H9 (cell line): Measurements from ENCODE around the gene DPH7. TPM values are rescaled to one million over a fixed set of nuclear protein-coding genes. Genes with fewer than 3 reads are reported as not detected.

Experiments used
- DNase-seq: peaks from one replicate; pipeline ENCODE4 v3.0.0-alpha.2; 2017
- H2AFZ ChIP-seq: one replicate; pipeline ENCODE4 v1.6.1; 2013; ENCODE audit warnings: mild to moderate bottlenecking, low read length, control low read depth, moderate library complexity
- H2AK5ac ChIP-seq: 2 replicates; pipeline ENCODE4 v1.6.1; 2013; ENCODE audit warnings: low read length, control low read depth, mixed read lengths; ENCODE audit not compliant: insufficient read length
- H2BK120ac ChIP-seq: one replicate; pipeline ENCODE4 v1.6.1; 2013; ENCODE audit warnings: low read depth, mild to moderate bottlenecking, low read length, control low read depth, inconsistent platforms; ENCODE audit not compliant: poor library complexity, severe bottlenecking
- H2BK12ac ChIP-seq: 2 replicates; pipeline ENCODE4 v1.6.1; 2013; ENCODE audit warnings: low read length, control low read depth, mixed read lengths, low read depth; ENCODE audit not compliant: insufficient read length
- H2BK15ac ChIP-seq: 2 replicates; pipeline ENCODE4 v1.6.1; 2013; ENCODE audit warnings: low read depth, low read length, control low read depth
- H2BK20ac ChIP-seq: one replicate; pipeline ENCODE4 v1.6.1; 2013; ENCODE audit warnings: low read depth, mild to moderate bottlenecking, low read length, control low read depth, inconsistent platforms; ENCODE audit not compliant: poor library complexity, severe bottlenecking
- H2BK5ac ChIP-seq: 2 replicates; pipeline ENCODE4 v1.6.1; 2013; ENCODE audit warnings: low read length, control low read depth, mixed read lengths; ENCODE audit not compliant: insufficient read length
- H3K14ac ChIP-seq: 2 replicates; pipeline ENCODE4 v1.6.1; 2013; ENCODE audit warnings: low read length, control low read depth; ENCODE audit not compliant: insufficient read depth
- H3K18ac ChIP-seq: 2 replicates; pipeline ENCODE4 v1.6.1; 2013; ENCODE audit warnings: low read depth, mild to moderate bottlenecking, mixed read lengths, low read length, control low read depth; ENCODE audit not compliant: insufficient read length
- H3K23ac ChIP-seq: 2 replicates; pipeline ENCODE4 v1.6.1; 2013; ENCODE audit warnings: low read length, control low read depth, mixed read lengths, low read depth; ENCODE audit not compliant: insufficient read length
- H3K23me2 ChIP-seq: 2 replicates; pipeline ENCODE4 v1.6.1; 2013; ENCODE audit warnings: low read depth, mild to moderate bottlenecking, mixed read lengths, low read length, control low read depth; ENCODE audit not compliant: insufficient read length, poor library complexity, severe bottlenecking
- H3K27ac ChIP-seq: 2 replicates; pipeline ENCODE4 v1.5.1; 2013; ENCODE audit warnings: low read length, control low read depth, mixed read lengths, low read depth; ENCODE audit not compliant: insufficient read length
- H3K27me3 ChIP-seq: 2 replicates; pipeline ENCODE4 v1.6.1; 2013; ENCODE audit warnings: low read length, control low read depth, inconsistent platforms; ENCODE audit not compliant: insufficient read depth
- H3K4ac ChIP-seq: 2 replicates; pipeline ENCODE4 v1.6.1; 2013; ENCODE audit warnings: low read depth, mild to moderate bottlenecking, control low read depth, inconsistent platforms, low read length, moderate library complexity
- H3K4me1 ChIP-seq: 2 replicates; pipeline ENCODE4 v1.6.1; 2013; ENCODE audit warnings: low read length, control low read depth, inconsistent platforms; ENCODE audit not compliant: insufficient read depth
- H3K4me2 ChIP-seq: 2 replicates; pipeline ENCODE4 v1.6.1; 2013; ENCODE audit warnings: low read length, control low read depth, mixed read lengths; ENCODE audit not compliant: insufficient read length, insufficient read depth
- H3K56ac ChIP-seq: 2 replicates; pipeline ENCODE4 v1.6.1; 2013; ENCODE audit warnings: low read depth, mild to moderate bottlenecking, mixed read lengths, low read length, control low read depth; ENCODE audit not compliant: insufficient read length
- H3K79me1 ChIP-seq: 2 replicates; pipeline ENCODE4 v1.6.1; 2013; ENCODE audit warnings: low read depth, mild to moderate bottlenecking, moderate library complexity, low read length, control low read depth, inconsistent platforms; ENCODE audit not compliant: insufficient read depth, poor library complexity, severe bottlenecking
- H3K79me2 ChIP-seq: 2 replicates; pipeline ENCODE4 v1.6.1; 2013; ENCODE audit warnings: low read length, control low read depth, inconsistent platforms; ENCODE audit not compliant: insufficient read depth
- H3K9ac ChIP-seq: 2 replicates; pipeline ENCODE4 v1.6.1; 2013; ENCODE audit warnings: low read length, control low read depth, mixed read lengths; ENCODE audit not compliant: insufficient read length; ENCODE audit errors: extremely low read depth
- H3K9me3 ChIP-seq: one replicate; pipeline ENCODE4 v1.6.1; 2013; ENCODE audit warnings: low read depth, low read length, inconsistent platforms; ENCODE audit not compliant: control insufficient read depth
- H3T11ph ChIP-seq: one replicate; pipeline ENCODE4 v1.6.1; 2013; ENCODE audit warnings: mild to moderate bottlenecking, low read length, control low read depth, inconsistent platforms
- H4K20me1 ChIP-seq: one replicate; pipeline ENCODE4 v1.6.1; 2013; ENCODE audit not compliant: control insufficient read depth, insufficient read length, insufficient read depth
- H4K5ac ChIP-seq: 2 replicates; pipeline ENCODE4 v1.6.1; 2013; ENCODE audit warnings: low read depth, mild to moderate bottlenecking, mixed read lengths, low read length, control low read depth; ENCODE audit not compliant: insufficient read length
- H4K8ac ChIP-seq: replicated peaks from 2 replicates; pipeline ENCODE4 v1.6.1; 2013; ENCODE audit warnings: low read length, control low read depth, mixed read lengths, low read depth; ENCODE audit not compliant: insufficient read length
- H4K91ac ChIP-seq: 2 replicates; pipeline ENCODE4 v1.6.1; 2013; ENCODE audit warnings: low read depth, mild to moderate bottlenecking, moderate library complexity, mixed read lengths, low read length, control low read depth; ENCODE audit not compliant: insufficient read length
- H3K27ac Mint-ChIP-seq, 3 experiments: 2 replicates in 2 of 3; 3 replicates in 1 of 3; pipeline ENCODE4 v1.8.0; 2020 to 2021; ENCODE audit warnings: mixed read lengths in 3 of 3, mild to moderate bottlenecking in 1 of 3, moderate library complexity in 1 of 3
- H3K27me3 Mint-ChIP-seq: 2 replicates; pipeline ENCODE4 v1.8.0; 2021; ENCODE audit warnings: low read depth, mild to moderate bottlenecking, moderate library complexity, mixed read lengths
- H3K36me3 Mint-ChIP-seq, 3 experiments: 2 replicates in 2 of 3; 3 replicates in 1 of 3; pipeline ENCODE4 v1.8.0; 2020 to 2021; ENCODE audit warnings: low read depth in 3 of 3, mixed read lengths in 3 of 3; ENCODE audit not compliant: insufficient read depth in 1 of 3
- H3K4me1 Mint-ChIP-seq, 2 experiments: 2 replicates each; pipeline ENCODE4 v1.8.0; 2020; ENCODE audit warnings: mixed read lengths in 2 of 2
- H3K4me3 Mint-ChIP-seq, 2 experiments: 2 replicates in 1 of 2; 3 replicates in 1 of 2; pipeline ENCODE4 v1.8.0; 2020 to 2021; ENCODE audit warnings: mild to moderate bottlenecking in 2 of 2, mixed read lengths in 2 of 2, moderate library complexity in 1 of 2
- H3K9me3 Mint-ChIP-seq, 2 experiments: 2 replicates in 1 of 2; 3 replicates in 1 of 2; pipeline ENCODE4 v1.8.0; 2020; ENCODE audit warnings: mild to moderate bottlenecking in 2 of 2, mixed read lengths in 2 of 2, moderate library complexity in 1 of 2
- CTCF ChIP-seq: fragments of 200-600 bp; sonication (generic); conservative IDR thresholded peaks from 3 replicates; pipeline ENCODE4 v1.8.0; 2021; ENCODE audit warnings: antibody characterized with exemption, mild to moderate bottlenecking
- WGBS: extraction: QIAGEN DNeasy Blood & Tissue Kit; methylation state at CpG from one replicate; pipeline ENCODE4 v1.1.7; 2013; ENCODE audit warnings: missing lambda C conversion rate, low lambda C conversion rate, mixed read lengths; ENCODE audit not compliant: insufficient read length; ENCODE audit errors: extremely low coverage; 5-methylcytosine and 5-hydroxymethylcytosine counted together
- total RNA-seq: library from RNA; stranded (reverse); gene quantifications from 2 replicates; pipeline ENCODE4 v1.2.1, GENCODE V29; 2021

DPH7 gene
- total RNA-seq, 1 experiment from 2014 or later: 51.3 TPM

GRCh38 chr9:137540536-137540935 is 38.2 kb downstream of the DPH7 start:
- peaks cover under 1 to 4% of the 10 kb centered on the region in 2 experiments; a peak in 3 of 5 replicates for H3K9me3 Mint-ChIP-seq

More at GRCh38 chr9:137540536-137540935, 38.2 kb downstream of the DPH7 start:
- Histone ChIP-seq H3K27ac (no peak overlapping the region), H3K14ac (no peak overlapping the region), H3K79me2 (no peaks in the 10 kb centered on the region), H2BK12ac (no peak overlapping the region), H3K4me1 (no peaks in the 10 kb centered on the region), H2AFZ (no peak overlapping the region), H3K4me2 (no peak overlapping the region), H4K20me1 (no peaks in the 10 kb centered on the region), H2BK15ac (no peak overlapping the region), H3K23ac (no peak overlapping the region), H3K56ac (no peak overlapping the region), H3K27me3 (no peaks in the 10 kb centered on the region), H3K4ac (no peak overlapping the region), H4K8ac (no peak overlapping the region), H3K23me2 (peaks cover 2% of the 10 kb centered on the region), H2BK5ac (no peak overlapping the region), H2BK20ac (no peak overlapping the region), H3K9me3 (no peaks in the 10 kb centered on the region), H3K18ac (no peak overlapping the region), H4K91ac (no peak overlapping the region), H2BK120ac (no peak overlapping the region), H4K5ac (no peak overlapping the region), H2AK5ac (no peak overlapping the region), H3T11ph (no peak overlapping the region), H3K9ac (no peak overlapping the region), H3K79me1 (no peaks in the 10 kb centered on the region)
- peaks cover 0 to 2% (median 0%) of the 10 kb centered on the region in 3 experiments; a peak in 2 of 7 replicates for H3K36me3 Mint-ChIP-seq
- TF ChIP-seq CTCF: no peak
- no peaks in the 10 kb centered on the region for H3K27me3 Mint-ChIP-seq
- H3K4me3 Mint-ChIP-seq: no peak overlapping the region
- H3K4me1 Mint-ChIP-seq: peaks cover 0 to 4% of the 10 kb centered on the region in 2 experiments; a peak in 1 of 4 replicates
- H3K27ac Mint-ChIP-seq: peak overlapping the region in 1 of 3 experiments; percentile 50; a peak in 1 of 7 replicates
- no peak for DNase-seq
- WGBS: no CpG with 5 or more reads among the region's 18 CpGs
